GM21423 (cell line): Measurements from ENCODE around the gene TECPR1.
"Not testable (repeated sequence)": the region's sequence is repeated elsewhere in the genome, so short reads cannot be mapped to it uniquely, and the experiment has no call there.

Experiments
- ATAC-seq: cut with Tn5 transposase; IDR thresholded peaks from one replicate; pipeline ENCODE4 v1.9.1; 2021; ENCODE audit warnings: mild to moderate bottlenecking, moderate library complexity; ENCODE audit not compliant: unreplicated experiment

The TECPR1 gene

GRCh38 chr7:98227939-98228338, 24.1 kb downstream of the TECPR1 start:
- no peak for ATAC-seq

GRCh38 chr7:98225913-98226614, 26.0 kb downstream of the TECPR1 start:
- no peak for ATAC-seq

GRCh38 chr7:98224701-98225181, 27.3 kb downstream of the TECPR1 start:
- ATAC-seq = no peak

GRCh38 chr7:98223898-98224700, 27.9 kb downstream of the TECPR1 start:
- no peak for ATAC-seq

- ATAC-seq = no peak
These were observed 28.6 kb downstream of the TECPR1 start for GRCh38 chr7:98223351-98223897.

- no peak for ATAC-seq
These were observed 29.4 kb downstream of the TECPR1 start for GRCh38 chr7:98222533-98223195.

GRCh38 chr7:98221611-98222532, 30.2 kb downstream of the TECPR1 start:
- ATAC-seq = no peak

GRCh38 chr7:98219382-98219781, 32.6 kb downstream of the TECPR1 start:
- ATAC-seq = not testable (repeated sequence)

GRCh38 chr7:98217623-98218582, 34.1 kb downstream of the TECPR1 start:
- ATAC-seq = no peak

- no peak for ATAC-seq
These were observed 35.0 kb downstream of the TECPR1 start for GRCh38 chr7:98216941-98217622.

GRCh38 chr7:98215561-98216495, 36.2 kb downstream of the TECPR1 start:
- ATAC-seq = no peak

- ATAC-seq = no peak
These were observed 37.2 kb downstream of the TECPR1 start for GRCh38 chr7:98214811-98215321.

- ATAC-seq = no peak
These were observed 37.9 kb downstream of the TECPR1 start for GRCh38 chr7:98213888-98214810.

GRCh38 chr7:98213296-98213887, 38.6 kb downstream of the TECPR1 start:
- no peak for ATAC-seq

GRCh38 chr7:98212532-98213041, 39.4 kb downstream of the TECPR1 start:
- ATAC-seq = no peak
